Neural cell (in vitro differentiated cells): ENCODE data around the gene ETV7. TPM values are rescaled to one million over a fixed set of nuclear protein-coding genes. Genes with fewer than 3 reads are reported as not detected.

Experiments
- H2AFZ ChIP-seq: fragments of 200-600, 300-800 bp; sonication (generic), shearing (Covaris generic); 2 replicates; pipeline ENCODE4 v1.6.0; 2014; ENCODE audit warnings: low read depth, mild to moderate bottlenecking, antibody characterized with exemption, low read length, moderate library complexity
- H3F3A ChIP-seq: fragments of 200-600 bp; shearing (Covaris generic); 2 replicates; pipeline ENCODE4 v1.6.1; 2016; ENCODE audit warnings: mild to moderate bottlenecking, moderate library complexity, mixed read lengths, antibody characterized with exemption, low read length; ENCODE audit not compliant: insufficient read depth, poor library complexity, severe bottlenecking
- H3K27ac ChIP-seq: fragments of 200-600, 300-800 bp; sonication (generic), shearing (Covaris generic); 2 replicates; pipeline ENCODE4 v1.5.1; 2014; ENCODE audit warnings: mild to moderate bottlenecking, low read length, moderate library complexity
- H3K27me3 ChIP-seq: fragments of 300-800, 200-600 bp; sonication (generic), shearing (Covaris generic); 2 replicates; pipeline ENCODE4 v1.6.0; 2014; ENCODE audit warnings: mild to moderate bottlenecking, low read depth, low read length, moderate library complexity; ENCODE audit not compliant: insufficient read depth
- H3K36me3 ChIP-seq: fragments of 300-800, 200-600 bp; sonication (generic), shearing (Covaris generic); 2 replicates; pipeline ENCODE4 v1.5.1; 2014; ENCODE audit warnings: mild to moderate bottlenecking, antibody characterized with exemption, low read length, moderate library complexity; ENCODE audit not compliant: insufficient read depth
- H3K4me2 ChIP-seq: fragments of 300-800, 200-600 bp; sonication (generic), shearing (Covaris generic); 2 replicates; pipeline ENCODE4 v1.6.0; 2014; ENCODE audit warnings: mild to moderate bottlenecking, low read length
- H3K4me3 ChIP-seq: fragments of 300-800, 200-600 bp; sonication (generic), shearing (Covaris generic); 2 replicates; pipeline ENCODE4 v1.5.1; 2014; ENCODE audit warnings: mild to moderate bottlenecking, low read length, moderate library complexity
- H3K79me2 ChIP-seq: fragments of 200-600 bp; shearing (Covaris generic); replicated peaks from 2 replicates; pipeline ENCODE4 v1.6.0; 2014; ENCODE audit warnings: mild to moderate bottlenecking, low read length, moderate library complexity; ENCODE audit not compliant: insufficient read depth
- H3K9ac ChIP-seq: fragments of 300-800, 200-600 bp; sonication (generic), shearing (Covaris generic); 2 replicates; pipeline ENCODE4 v1.6.1; 2016; ENCODE audit warnings: mild to moderate bottlenecking, low read length, mixed read lengths
- H3K9me2 ChIP-seq: fragments of 200-600 bp; shearing (Covaris generic); 2 replicates; pipeline ENCODE4 v1.6.1; 2016; ENCODE audit warnings: mild to moderate bottlenecking, low read length, mixed read lengths; ENCODE audit not compliant: insufficient read depth
- H3K9me3 ChIP-seq: fragments of 200-600, 300-800 bp; sonication (generic), shearing (Covaris generic); 2 replicates; pipeline ENCODE4 v1.6.1; 2016; ENCODE audit warnings: mild to moderate bottlenecking, mixed run types, low read length, moderate library complexity, mixed read lengths
- H4K20me1 ChIP-seq: fragments of 200-600 bp; shearing (Covaris generic); 2 replicates; pipeline ENCODE4 v1.6.1; 2016; ENCODE audit warnings: mild to moderate bottlenecking, mixed run types; ENCODE audit not compliant: insufficient read depth
- EP300 ChIP-seq: fragments of 450-650 bp; conservative IDR thresholded peaks from 2 replicates; pipeline ENCODE4 v1.6.1; 2014; ENCODE audit warnings: antibody characterized with exemption, mild to moderate bottlenecking, moderate library complexity; ENCODE audit not compliant: poor library complexity, severe bottlenecking
- EZH2 ChIP-seq: fragments of 200-600, 300-800 bp; shearing (Covaris generic), sonication (generic); IDR thresholded peaks from 2 replicates; pipeline ENCODE4 v1.6.1; 2014; ENCODE audit warnings: antibody characterized with exemption, low read length, borderline replicate concordance, mild to moderate bottlenecking; ENCODE audit not compliant: insufficient read depth, poor library complexity, severe bottlenecking
- MXI1 ChIP-seq: fragments of 450-650 bp; conservative IDR thresholded peaks from 2 replicates; pipeline ENCODE4 v1.6.1; 2014; ENCODE audit warnings: antibody characterized with exemption, mild to moderate bottlenecking; ENCODE audit not compliant: poor library complexity, severe bottlenecking
- POLR2AphosphoS5 ChIP-seq: IDR thresholded peaks from 2 replicates; pipeline ENCODE4 v1.6.1; 2012
- RAD21 ChIP-seq: fragments of 450-650 bp; conservative IDR thresholded peaks from 2 replicates; pipeline ENCODE4 v1.6.1; 2014; ENCODE audit warnings: antibody characterized with exemption, mild to moderate bottlenecking, moderate library complexity
- SMC3 ChIP-seq: fragments of 450-650 bp; conservative IDR thresholded peaks from 2 replicates; pipeline ENCODE4 v1.6.1; 2014; ENCODE audit warnings: antibody characterized with exemption, mild to moderate bottlenecking, moderate library complexity; ENCODE audit not compliant: poor library complexity
- TAF1 ChIP-seq: IDR thresholded peaks from 2 replicates; pipeline ENCODE4 v1.6.1; 2012; ENCODE audit warnings: low read depth
- polyA plus RNA-seq: library from polyadenylated mRNA; depleted of rRNA; stranded (reverse); fragments of >200 nt; gene quantifications from 2 replicates; pipeline ENCODE4 v1.2.3, GENCODE V29; 2014
- TF ChIP-seq, protein P1 (sequence below): fragments of 450-650 bp; IDR thresholded peaks from 2 replicates; pipeline ENCODE4 v1.5.1; 2014; ENCODE audit warnings: antibody characterized with exemption, mild to moderate bottlenecking, moderate library complexity; ENCODE audit not compliant: poor library complexity, severe bottlenecking
- TF ChIP-seq, protein P2 (sequence below): IDR thresholded peaks from 2 replicates; pipeline ENCODE4 v1.6.1; 2012; ENCODE audit warnings: borderline replicate concordance

Gene ETV7
- polyA plus RNA-seq, 1 donor from 2014 or later = not detected

DNA sequence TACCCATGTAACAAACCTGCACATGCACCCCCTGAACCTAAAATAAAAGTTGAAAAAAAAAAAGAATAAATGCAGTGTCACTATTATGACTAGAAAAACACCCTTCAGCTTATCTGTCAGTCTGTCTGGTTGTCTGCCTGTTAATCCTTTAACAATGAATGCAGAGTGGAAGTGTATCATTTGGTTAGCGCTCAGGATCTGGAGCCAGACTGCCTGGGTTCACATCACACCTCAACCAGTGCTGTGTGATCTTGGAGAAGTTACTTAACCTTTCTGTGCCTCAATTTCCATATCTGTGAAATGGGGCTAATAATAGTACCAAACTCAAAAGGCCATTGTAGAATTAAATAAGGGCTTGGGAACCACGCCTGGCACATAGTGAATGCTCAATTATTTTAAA lies 16.8 kb downstream of the ETV7 start:
- Histone ChIP-seq H3K27me3 (no peaks in the 10 kb centered on the region), H3F3A (no peaks in the 10 kb centered on the region), H3K27ac (no peak overlapping the region), H3K36me3 (no peaks in the 10 kb centered on the region), H4K20me1 (no peaks in the 10 kb centered on the region), H3K4me3 (no peak overlapping the region), H3K4me2 (no peak overlapping the region), H3K9ac (no peak overlapping the region), H3K9me3 (no peaks in the 10 kb centered on the region), H3K79me2 (no peaks in the 10 kb centered on the region), H3K9me2 (no peaks in the 10 kb centered on the region), H2AFZ (no peak overlapping the region)
- TF ChIP-seq MXI1 (no peak), RAD21 (no peak), EZH2 (no peak)

DNA sequence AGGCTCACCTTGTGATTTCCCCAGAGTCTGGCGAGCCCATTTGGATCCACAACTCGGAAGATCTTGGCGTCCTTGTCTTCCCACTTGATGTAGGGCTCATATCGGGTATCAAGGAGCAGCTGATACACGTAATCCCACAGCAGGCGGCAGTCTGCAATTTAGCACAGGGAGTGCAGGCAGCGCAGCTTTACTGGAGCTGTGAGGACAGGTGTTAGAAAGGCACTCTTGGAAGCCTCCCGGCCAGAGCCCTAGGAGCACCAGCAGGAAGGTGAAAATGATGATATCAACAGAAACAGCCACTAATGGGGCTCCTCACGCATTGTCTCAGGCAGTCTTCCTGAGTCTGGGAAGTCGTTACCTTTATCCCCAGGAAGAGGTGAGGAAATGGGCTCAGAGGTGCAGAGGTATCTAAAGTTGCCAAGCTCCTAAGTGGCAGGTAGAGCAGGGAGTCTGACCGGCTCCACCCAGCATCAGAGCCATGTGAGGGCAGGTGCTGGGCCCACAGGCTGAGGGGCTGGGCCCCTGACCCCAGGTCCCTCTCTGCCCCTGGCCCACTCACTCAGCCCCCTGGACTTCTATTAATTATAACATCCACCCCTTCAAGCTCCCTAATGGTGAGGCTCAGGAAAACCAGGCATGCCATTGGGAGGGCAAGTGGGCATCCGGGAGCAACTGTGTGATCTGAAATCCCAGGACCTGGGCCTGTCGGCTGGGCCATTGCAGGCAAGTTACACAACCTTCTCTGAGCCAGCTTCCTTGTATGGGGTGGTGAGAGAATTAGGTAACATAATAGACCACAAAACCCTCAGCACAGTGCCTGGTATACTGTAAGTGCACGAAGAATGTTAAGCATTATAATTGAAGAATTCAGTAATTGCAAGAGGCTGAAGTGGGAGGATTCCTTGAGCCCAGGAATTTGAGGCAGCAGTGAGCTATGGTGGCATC lies 18.3 kb downstream of the ETV7 start:
- Histone ChIP-seq H3K4me2 (no peak overlapping the region), H2AFZ (no peak overlapping the region), H3K27ac (no peak overlapping the region), H4K20me1 (no peaks in the 10 kb centered on the region), H3K27me3 (no peaks in the 10 kb centered on the region), H3F3A (no peaks in the 10 kb centered on the region), H3K36me3 (no peaks in the 10 kb centered on the region), H3K4me3 (no peak overlapping the region), H3K9me3 (no peaks in the 10 kb centered on the region), H3K9me2 (no peaks in the 10 kb centered on the region), H3K9ac (no peak overlapping the region), H3K79me2 (no peaks in the 10 kb centered on the region)
- TF ChIP-seq POLR2AphosphoS5 (peak; percentile 32), EZH2 (no peak), EP300 (no peak)
- TF ChIP-seq, protein P1, sequence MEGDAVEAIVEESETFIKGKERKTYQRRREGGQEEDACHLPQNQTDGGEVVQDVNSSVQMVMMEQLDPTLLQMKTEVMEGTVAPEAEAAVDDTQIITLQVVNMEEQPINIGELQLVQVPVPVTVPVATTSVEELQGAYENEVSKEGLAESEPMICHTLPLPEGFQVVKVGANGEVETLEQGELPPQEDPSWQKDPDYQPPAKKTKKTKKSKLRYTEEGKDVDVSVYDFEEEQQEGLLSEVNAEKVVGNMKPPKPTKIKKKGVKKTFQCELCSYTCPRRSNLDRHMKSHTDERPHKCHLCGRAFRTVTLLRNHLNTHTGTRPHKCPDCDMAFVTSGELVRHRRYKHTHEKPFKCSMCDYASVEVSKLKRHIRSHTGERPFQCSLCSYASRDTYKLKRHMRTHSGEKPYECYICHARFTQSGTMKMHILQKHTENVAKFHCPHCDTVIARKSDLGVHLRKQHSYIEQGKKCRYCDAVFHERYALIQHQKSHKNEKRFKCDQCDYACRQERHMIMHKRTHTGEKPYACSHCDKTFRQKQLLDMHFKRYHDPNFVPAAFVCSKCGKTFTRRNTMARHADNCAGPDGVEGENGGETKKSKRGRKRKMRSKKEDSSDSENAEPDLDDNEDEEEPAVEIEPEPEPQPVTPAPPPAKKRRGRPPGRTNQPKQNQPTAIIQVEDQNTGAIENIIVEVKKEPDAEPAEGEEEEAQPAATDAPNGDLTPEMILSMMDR = no peak

DNA sequence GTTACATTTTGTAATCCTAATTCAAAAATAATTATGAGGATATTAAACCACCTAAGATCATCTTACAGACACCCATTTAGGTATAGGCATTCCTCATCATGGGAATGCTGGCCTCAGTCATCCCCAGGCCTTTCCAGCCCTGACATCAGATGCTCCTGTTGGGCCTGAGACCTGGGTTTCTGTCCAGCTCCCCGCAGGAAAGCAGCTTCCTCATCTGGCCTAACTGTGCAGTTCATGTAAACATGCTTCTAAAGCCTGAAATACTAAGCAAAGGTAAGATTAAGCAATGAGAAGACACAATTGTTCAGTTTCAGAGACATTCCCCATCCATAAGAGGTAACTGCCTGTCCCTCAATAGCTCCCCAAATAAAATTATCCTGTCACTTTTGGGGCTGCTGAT lies 19.0 kb downstream of the ETV7 start:
- no peaks in the 10 kb centered on the region for H3K9me2 ChIP-seq
- no peaks in the 10 kb centered on the region for H3K79me2 ChIP-seq
- H3K36me3 ChIP-seq = no peaks in the 10 kb centered on the region
- H3F3A ChIP-seq = no peaks in the 10 kb centered on the region
- H3K27ac ChIP-seq = no peak overlapping the region
- no peak overlapping the region for H3K9ac ChIP-seq
- H2AFZ ChIP-seq = no peak overlapping the region
- TF ChIP-seq SMC3 (no peak), TAF1 (no peak), EZH2 (no peak), RAD21 (no peak), EP300 (no peak), POLR2AphosphoS5 (no peak), MXI1 (no peak)
- TF ChIP-seq, protein P2, sequence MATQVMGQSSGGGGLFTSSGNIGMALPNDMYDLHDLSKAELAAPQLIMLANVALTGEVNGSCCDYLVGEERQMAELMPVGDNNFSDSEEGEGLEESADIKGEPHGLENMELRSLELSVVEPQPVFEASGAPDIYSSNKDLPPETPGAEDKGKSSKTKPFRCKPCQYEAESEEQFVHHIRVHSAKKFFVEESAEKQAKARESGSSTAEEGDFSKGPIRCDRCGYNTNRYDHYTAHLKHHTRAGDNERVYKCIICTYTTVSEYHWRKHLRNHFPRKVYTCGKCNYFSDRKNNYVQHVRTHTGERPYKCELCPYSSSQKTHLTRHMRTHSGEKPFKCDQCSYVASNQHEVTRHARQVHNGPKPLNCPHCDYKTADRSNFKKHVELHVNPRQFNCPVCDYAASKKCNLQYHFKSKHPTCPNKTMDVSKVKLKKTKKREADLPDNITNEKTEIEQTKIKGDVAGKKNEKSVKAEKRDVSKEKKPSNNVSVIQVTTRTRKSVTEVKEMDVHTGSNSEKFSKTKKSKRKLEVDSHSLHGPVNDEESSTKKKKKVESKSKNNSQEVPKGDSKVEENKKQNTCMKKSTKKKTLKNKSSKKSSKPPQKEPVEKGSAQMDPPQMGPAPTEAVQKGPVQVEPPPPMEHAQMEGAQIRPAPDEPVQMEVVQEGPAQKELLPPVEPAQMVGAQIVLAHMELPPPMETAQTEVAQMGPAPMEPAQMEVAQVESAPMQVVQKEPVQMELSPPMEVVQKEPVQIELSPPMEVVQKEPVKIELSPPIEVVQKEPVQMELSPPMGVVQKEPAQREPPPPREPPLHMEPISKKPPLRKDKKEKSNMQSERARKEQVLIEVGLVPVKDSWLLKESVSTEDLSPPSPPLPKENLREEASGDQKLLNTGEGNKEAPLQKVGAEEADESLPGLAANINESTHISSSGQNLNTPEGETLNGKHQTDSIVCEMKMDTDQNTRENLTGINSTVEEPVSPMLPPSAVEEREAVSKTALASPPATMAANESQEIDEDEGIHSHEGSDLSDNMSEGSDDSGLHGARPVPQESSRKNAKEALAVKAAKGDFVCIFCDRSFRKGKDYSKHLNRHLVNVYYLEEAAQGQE = no peak
- TF ChIP-seq, protein P1 = no peak
- no peaks in the 10 kb centered on the region for H3K27me3 ChIP-seq
- no peaks in the 10 kb centered on the region for H3K9me3 ChIP-seq
- no peak overlapping the region for H3K4me3 ChIP-seq
- no peak overlapping the region for H3K4me2 ChIP-seq
- no peaks in the 10 kb centered on the region for H4K20me1 ChIP-seq
